Esophagus (tissue), 2 donors: ENCODE data around the gene SIM1. TPM values are rescaled to one million over a fixed set of nuclear protein-coding genes. Genes with fewer than 3 reads are reported as not detected.

ENCODE experiments used
- H3K27ac ChIP-seq, 2 donors: one replicate each; pipeline ENCODE4 v1.5.1; 2013; ENCODE audit warnings: low read depth in 2 of 2, mild to moderate bottlenecking in 2 of 2, inconsistent platforms in 1 of 2, low read length in 1 of 2, moderate library complexity in 1 of 2
- H3K27me3 ChIP-seq, 2 donors: one replicate each; pipeline ENCODE4 v1.6.1; 2013; ENCODE audit warnings: low read length in 2 of 2, control low read depth in 1 of 2, mild to moderate bottlenecking in 1 of 2; ENCODE audit not compliant: insufficient read depth in 2 of 2, control insufficient read depth in 1 of 2
- H3K36me3 ChIP-seq, 2 donors: one replicate each; pipeline ENCODE4 v1.6.1; 2013; ENCODE audit warnings: low read length in 1 of 2; ENCODE audit not compliant: control insufficient read depth in 2 of 2, insufficient read depth in 2 of 2
- H3K4me1 ChIP-seq, 2 donors: one replicate each; pipeline ENCODE4 v1.6.1; 2013; ENCODE audit warnings: low read length in 1 of 2; ENCODE audit not compliant: control insufficient read depth in 2 of 2, insufficient read depth in 2 of 2
- H3K4me3 ChIP-seq, 2 donors: one replicate each; pipeline ENCODE4 v1.5.1; 2013; ENCODE audit warnings: low read length in 2 of 2, mild to moderate bottlenecking in 2 of 2, low read depth in 1 of 2, moderate library complexity in 1 of 2
- H3K9me3 ChIP-seq, 2 donors: one replicate each; pipeline ENCODE4 v1.6.1; 2013; ENCODE audit warnings: mild to moderate bottlenecking in 2 of 2, low read depth in 1 of 2, low read length in 1 of 2, moderate library complexity in 1 of 2; ENCODE audit not compliant: control insufficient read depth in 2 of 2, insufficient read depth in 1 of 2
- WGBS, 2 donors: extraction: QIAGEN DNeasy Blood & Tissue Kit; methylation state at CpG; one replicate each; pipeline ENCODE4 v1.1.7; 2013; 5-methylcytosine and 5-hydroxymethylcytosine counted together
- polyA plus RNA-seq, 2 donors: library from polyadenylated mRNA; stranded (reverse); fragments of 200-250 nt; gene quantifications; one replicate each; pipeline ENCODE4 v1.2.3, GENCODE V29; 2013
- donor health status: healthy with polysubstance abuse.
- donor health status: Bipolar disorder and iron deficiency.

Gene SIM1
- polyA plus RNA-seq, 2 donors, result not detected

GRCh38 chr6:100393493-100393892, 71.2 kb downstream of the SIM1 start:
- H3K36me3 ChIP-seq, result no peaks in the 10 kb centered on the region
- H3K4me3 ChIP-seq, result no peak overlapping the region
- no peaks in the 10 kb centered on the region for H3K4me1 ChIP-seq
- H3K9me3 ChIP-seq, result peaks cover 0 to 2% of the 10 kb centered on the region in 2 donors
- H3K27ac ChIP-seq, result no peak overlapping the region
- no peaks in the 10 kb centered on the region for H3K27me3 ChIP-seq
- 93 to 94% methylated on average over 23 of the region's 23 CpGs for WGBS, 2 donors

GRCh38 chr6:100392423-100392822, 72.3 kb downstream of the SIM1 start:
- no peak overlapping the region for H3K27ac ChIP-seq
- no peaks in the 10 kb centered on the region for H3K27me3 ChIP-seq
- WGBS, 2 donors, result 93 to 97% methylated on average over 2 of the region's 2 CpGs
- H3K9me3 ChIP-seq, result peaks cover 0 to 2% of the 10 kb centered on the region in 2 donors
- H3K4me3 ChIP-seq, result no peak overlapping the region
- H3K36me3 ChIP-seq, result no peaks in the 10 kb centered on the region
- no peaks in the 10 kb centered on the region for H3K4me1 ChIP-seq

- Histone ChIP-seq H3K27me3 (no peaks in the 10 kb centered on the region), H3K27ac (no peak overlapping the region), H3K4me1 (no peaks in the 10 kb centered on the region), H3K4me3 (no peak overlapping the region), H3K9me3 (peaks cover 0 to 2% of the 10 kb centered on the region in 2 donors), H3K36me3 (no peaks in the 10 kb centered on the region)
- 47 to 49% methylated on average over 3 of the region's 3 CpGs for WGBS, 2 donors
Observed at GRCh38 chr6:100388868-100389519, 75.7 kb downstream of the SIM1 start.

GRCh38 chr6:100382767-100383195, 81.9 kb downstream of the SIM1 start:
- H3K4me3 ChIP-seq, result no peak overlapping the region
- no peaks in the 10 kb centered on the region for H3K4me1 ChIP-seq
- H3K36me3 ChIP-seq, result no peaks in the 10 kb centered on the region
- no peaks in the 10 kb centered on the region for H3K9me3 ChIP-seq
- H3K27me3 ChIP-seq, result no peaks in the 10 kb centered on the region
- H3K27ac ChIP-seq, result no peak overlapping the region
- WGBS, 2 donors, result 72 to 73% methylated on average over 5 of the region's 5 CpGs

- Histone ChIP-seq H3K9me3 (no peaks in the 10 kb centered on the region), H3K4me3 (no peak overlapping the region), H3K27me3 (no peaks in the 10 kb centered on the region), H3K4me1 (no peaks in the 10 kb centered on the region), H3K36me3 (no peaks in the 10 kb centered on the region), H3K27ac (no peak overlapping the region)
- 49 to 63% methylated on average over 3 of the region's 3 CpGs for WGBS, 2 donors
Observed at GRCh38 chr6:100382031-100382430, 82.7 kb downstream of the SIM1 start.

- Histone ChIP-seq H3K4me3 (no peak overlapping the region), H3K27me3 (no peaks in the 10 kb centered on the region), H3K9me3 (no peaks in the 10 kb centered on the region), H3K36me3 (no peaks in the 10 kb centered on the region), H3K27ac (no peak overlapping the region), H3K4me1 (no peaks in the 10 kb centered on the region)
- WGBS, 2 donors, result 73 to 78% methylated on average over 6 of the region's 6 CpGs
Observed at GRCh38 chr6:100381111-100381510, 83.6 kb downstream of the SIM1 start.

GRCh38 chr6:100379386-100379785, 85.3 kb downstream of the SIM1 start:
- Histone ChIP-seq H3K27me3 (no peaks in the 10 kb centered on the region), H3K36me3 (no peaks in the 10 kb centered on the region), H3K9me3 (no peaks in the 10 kb centered on the region), H3K4me1 (no peaks in the 10 kb centered on the region), H3K4me3 (no peak overlapping the region), H3K27ac (no peak overlapping the region)
- 72 to 87% methylated on average over 3 of the region's 3 CpGs for WGBS, 2 donors

GRCh38 chr6:100378576-100378975, 86.1 kb downstream of the SIM1 start:
- Histone ChIP-seq H3K27me3 (no peaks in the 10 kb centered on the region), H3K9me3 (no peaks in the 10 kb centered on the region), H3K4me1 (no peaks in the 10 kb centered on the region), H3K27ac (no peak overlapping the region), H3K36me3 (no peaks in the 10 kb centered on the region), H3K4me3 (no peak overlapping the region)
- 74 to 81% methylated on average over 2 of the region's 2 CpGs for WGBS, 2 donors

- no peak overlapping the region for H3K4me3 ChIP-seq
- H3K27ac ChIP-seq, result no peak overlapping the region
- H3K9me3 ChIP-seq, result no peaks in the 10 kb centered on the region
- H3K4me1 ChIP-seq, result no peaks in the 10 kb centered on the region
- H3K27me3 ChIP-seq, result no peaks in the 10 kb centered on the region
- no peaks in the 10 kb centered on the region for H3K36me3 ChIP-seq
- WGBS, 2 donors, result 25 to 35% methylated on average over 3 of the region's 3 CpGs
Observed at GRCh38 chr6:100376103-100376502, 88.6 kb downstream of the SIM1 start.

GRCh38 chr6:100372326-100373091, 92.2 kb downstream of the SIM1 start:
- WGBS, 2 donors, result 46 to 61% methylated on average over 11 of the region's 11 CpGs
- Histone ChIP-seq H3K27ac (no peak overlapping the region), H3K27me3 (no peaks in the 10 kb centered on the region), H3K4me1 (no peaks in the 10 kb centered on the region), H3K4me3 (no peak overlapping the region), H3K9me3 (no peaks in the 10 kb centered on the region), H3K36me3 (no peaks in the 10 kb centered on the region)
